Dermis microvascular lymphatic vessel endothelial cell (primary cell): ENCODE measurements around the gene HDAC10. TPM values are rescaled to one million over a fixed set of nuclear protein-coding genes. Genes with fewer than 3 reads are reported as not detected.

Experiments
- DNase-seq, 2 donors: peaks; one replicate each; pipeline versions ENCODE4 v3.0.0 to v3.0.0-alpha.2; 2010; ENCODE audit warnings: low read depth in 2 of 2
- total RNA-seq: library from RNA; depleted of rRNA; stranded (reverse); fragments of >200 nt; gene quantifications from 2 replicates; pipeline ENCODE4 v1.2.1, GENCODE V29; 2014

The HDAC10 gene
- total RNA-seq, 1 donor from 2014 or later: 9.4 TPM

DNA sequence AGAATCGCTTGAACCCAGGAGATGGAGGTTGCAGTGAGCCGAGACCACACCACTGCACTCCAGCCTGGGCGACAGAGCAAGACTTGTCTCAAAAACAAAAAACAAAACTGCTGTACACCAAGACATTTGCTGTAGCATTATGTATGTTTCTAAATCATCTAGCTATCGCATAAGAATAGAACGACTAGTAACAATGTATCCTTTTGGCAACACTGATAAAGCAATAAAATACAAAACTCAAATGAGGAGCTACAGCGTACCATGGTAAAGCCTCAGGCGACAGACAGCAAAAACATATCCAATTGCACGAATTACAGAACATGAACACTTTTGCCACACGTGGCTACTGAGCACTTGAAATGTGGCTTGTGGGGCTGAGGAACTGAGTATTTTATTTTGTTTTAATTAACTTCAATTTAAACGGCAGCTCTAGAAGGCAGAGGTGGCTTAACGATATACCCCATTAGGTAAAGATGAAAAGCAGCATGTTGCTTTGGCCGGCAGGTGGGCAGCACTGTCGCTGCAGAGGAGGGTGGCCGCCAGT lies 8.6 kb downstream of the HDAC10 start:
- no peak for DNase-seq

GRCh38 chr22:50238755-50239154 lies 12.3 kb downstream of the HDAC10 start:
- peak in 1 of 2 donors; percentile 19 for DNase-seq

GRCh38 chr22:50236731-50237409 lies 14.2 kb downstream of the HDAC10 start:
- DNase-seq: peak in 1 of 2 donors; percentile 39

- no peak for DNase-seq
Observed at GRCh38 chr22:50233223-50233622, 17.8 kb downstream of the HDAC10 start.

DNA sequence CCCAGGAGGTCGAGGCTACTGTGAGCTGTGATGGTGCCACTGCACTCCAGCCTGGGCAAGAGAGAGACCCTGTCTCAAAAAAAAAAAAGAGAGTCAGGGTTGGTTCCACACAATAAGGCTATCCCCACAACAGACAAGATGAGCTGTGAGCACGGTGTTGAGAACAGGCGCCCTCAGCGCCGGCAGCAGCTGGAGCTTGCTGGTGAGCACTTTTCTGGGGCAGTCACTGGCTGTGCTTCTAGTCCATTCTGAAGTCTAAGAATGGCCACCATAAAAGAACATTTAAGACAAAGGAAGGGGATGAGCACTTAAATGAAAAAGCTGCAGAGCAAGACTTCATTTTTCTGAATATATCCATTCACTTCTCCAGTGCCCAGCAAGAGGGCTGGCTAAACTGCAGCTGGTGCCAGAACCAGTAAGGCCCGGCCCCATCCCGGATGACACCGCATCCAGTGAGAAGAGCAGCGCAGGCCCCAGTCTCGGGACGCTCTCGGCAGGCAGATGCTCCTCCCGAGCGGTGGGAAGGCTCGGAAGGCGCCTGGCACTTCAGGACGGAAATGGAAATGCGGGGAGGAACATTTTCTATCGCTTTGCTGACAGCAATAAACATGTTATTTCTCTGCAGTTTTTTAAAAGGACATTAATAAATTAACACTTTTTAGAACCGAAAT lies 18.4 kb downstream of the HDAC10 start:
- DNase-seq: no peak

- DNase-seq: no peak
Observed at GRCh38 chr22:50229370-50229769, 21.7 kb downstream of the HDAC10 start.

DNA sequence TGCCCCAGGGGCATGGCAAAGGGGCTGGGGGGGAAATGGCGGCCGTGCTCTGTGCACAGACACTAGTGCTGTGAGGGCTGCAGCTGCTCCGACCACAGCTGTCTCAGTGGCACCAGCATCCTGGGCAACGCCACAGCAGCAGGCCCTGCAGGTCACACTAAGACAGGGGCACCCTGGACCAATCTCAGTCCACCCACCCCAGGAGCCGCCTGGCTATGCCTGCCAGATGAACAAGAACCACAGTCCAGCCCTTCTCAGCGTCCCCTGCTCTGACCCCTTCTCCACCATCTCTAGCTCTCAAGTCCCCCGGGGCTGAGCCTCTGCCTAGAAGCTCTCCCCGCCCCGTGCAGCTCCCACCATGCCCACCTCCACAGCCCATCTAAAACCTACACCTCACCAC lies 22.7 kb downstream of the HDAC10 start:
- no peak for DNase-seq

- DNase-seq: no peak
Observed at GRCh38 chr22:50227579-50228215, 23.4 kb downstream of the HDAC10 start.

DNA sequence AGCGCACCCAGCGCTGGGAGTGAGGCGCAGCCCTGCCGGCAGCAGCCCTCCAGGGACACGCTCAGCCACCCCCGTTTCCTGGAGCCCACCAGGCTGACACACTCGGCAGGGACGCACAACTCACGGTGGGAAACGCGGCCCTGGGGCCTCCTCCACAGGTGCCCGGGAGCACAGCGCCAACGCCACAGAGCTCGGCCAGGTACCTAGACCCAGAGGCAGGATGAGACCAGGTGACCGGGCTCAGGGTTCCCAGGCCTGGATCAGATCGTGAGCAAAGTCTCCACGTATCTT lies 24.2 kb downstream of the HDAC10 start:
- DNase-seq: no peak

- no peak for DNase-seq
Observed at GRCh38 chr22:50226063-50226874, 24.8 kb downstream of the HDAC10 start.

DNA sequence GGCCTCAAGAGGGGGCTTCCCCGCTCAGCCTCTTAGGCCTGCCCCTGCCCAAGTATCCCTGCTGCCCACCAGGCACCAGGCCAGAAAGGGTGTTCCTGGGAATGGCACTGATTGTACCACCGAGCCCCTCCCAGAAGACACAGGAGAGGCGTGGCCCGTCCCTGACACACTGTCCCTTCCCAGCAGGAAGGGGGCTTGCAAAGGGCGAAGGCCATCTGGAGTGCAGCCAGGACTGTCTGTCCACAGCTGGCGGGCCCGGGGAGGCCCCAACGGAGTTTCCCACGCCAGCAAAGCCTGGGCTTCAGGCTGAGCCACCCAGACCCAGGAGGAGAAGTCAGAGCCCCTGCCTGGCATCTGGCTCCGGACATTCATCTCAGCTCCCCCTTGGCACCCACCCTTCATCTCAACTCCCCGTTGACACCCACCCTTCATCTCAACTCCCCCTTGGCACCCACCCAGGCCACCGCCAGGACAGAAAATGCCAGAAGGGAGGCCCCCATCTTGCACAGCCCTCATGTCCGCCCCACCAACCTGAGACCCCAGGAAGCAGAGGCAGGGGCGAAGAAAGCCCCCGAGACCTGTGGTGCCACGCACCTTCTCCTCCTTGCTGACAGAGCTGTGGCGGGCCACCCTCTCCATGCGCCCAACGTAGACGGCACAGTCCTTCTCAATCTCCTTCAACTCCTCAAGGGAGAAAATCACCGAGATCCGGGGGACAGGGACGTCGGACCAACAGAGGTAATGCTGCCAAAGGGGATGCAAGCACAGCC lies 25.7 kb downstream of the HDAC10 start:
- no peak for DNase-seq

GRCh38 chr22:50224071-50224470 lies 27.0 kb downstream of the HDAC10 start:
- no peak for DNase-seq

GRCh38 chr22:50222508-50222907 lies 28.6 kb downstream of the HDAC10 start:
- DNase-seq: no peak

GRCh38 chr22:50221410-50222300 lies 29.4 kb downstream of the HDAC10 start:
- no peak for DNase-seq

DNA sequence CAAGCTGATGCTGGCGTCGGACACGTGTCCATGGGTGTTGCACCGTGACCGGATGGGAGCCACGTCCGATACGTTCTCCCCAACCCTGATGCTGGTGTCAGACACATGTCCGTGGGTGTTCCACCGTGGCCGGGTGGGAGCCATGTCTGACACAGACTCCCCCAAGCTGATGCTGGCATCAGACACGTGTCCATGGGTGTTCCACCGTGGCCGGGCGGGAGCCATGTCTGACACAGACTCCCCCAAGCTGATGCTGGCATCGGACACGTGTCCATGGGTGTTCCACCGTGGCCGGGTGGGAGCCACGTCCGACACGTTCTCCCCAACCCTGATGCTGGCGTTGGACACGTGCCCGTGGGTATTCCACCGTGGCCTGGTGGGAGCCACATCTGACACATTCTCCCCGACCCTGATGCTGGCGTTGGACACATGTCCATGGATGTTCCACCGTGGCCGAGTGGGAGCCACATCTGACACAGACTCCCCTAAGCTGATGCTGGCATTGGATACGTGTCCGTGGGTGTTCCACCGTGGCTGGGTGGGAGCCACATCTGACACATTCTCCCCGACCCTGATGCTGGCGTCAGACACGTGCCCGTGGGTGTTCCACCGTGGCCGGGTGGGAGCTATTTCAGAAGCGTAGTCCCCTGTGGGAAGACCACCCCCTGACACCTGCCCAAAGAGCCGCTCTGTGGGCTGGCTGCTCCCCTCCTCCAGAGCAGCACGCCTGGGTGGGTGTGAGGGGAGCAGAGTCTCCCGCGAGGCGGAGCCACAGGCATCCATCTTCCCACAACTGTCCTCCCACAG lies 30.3 kb downstream of the HDAC10 start:
- no peak for DNase-seq

DNA sequence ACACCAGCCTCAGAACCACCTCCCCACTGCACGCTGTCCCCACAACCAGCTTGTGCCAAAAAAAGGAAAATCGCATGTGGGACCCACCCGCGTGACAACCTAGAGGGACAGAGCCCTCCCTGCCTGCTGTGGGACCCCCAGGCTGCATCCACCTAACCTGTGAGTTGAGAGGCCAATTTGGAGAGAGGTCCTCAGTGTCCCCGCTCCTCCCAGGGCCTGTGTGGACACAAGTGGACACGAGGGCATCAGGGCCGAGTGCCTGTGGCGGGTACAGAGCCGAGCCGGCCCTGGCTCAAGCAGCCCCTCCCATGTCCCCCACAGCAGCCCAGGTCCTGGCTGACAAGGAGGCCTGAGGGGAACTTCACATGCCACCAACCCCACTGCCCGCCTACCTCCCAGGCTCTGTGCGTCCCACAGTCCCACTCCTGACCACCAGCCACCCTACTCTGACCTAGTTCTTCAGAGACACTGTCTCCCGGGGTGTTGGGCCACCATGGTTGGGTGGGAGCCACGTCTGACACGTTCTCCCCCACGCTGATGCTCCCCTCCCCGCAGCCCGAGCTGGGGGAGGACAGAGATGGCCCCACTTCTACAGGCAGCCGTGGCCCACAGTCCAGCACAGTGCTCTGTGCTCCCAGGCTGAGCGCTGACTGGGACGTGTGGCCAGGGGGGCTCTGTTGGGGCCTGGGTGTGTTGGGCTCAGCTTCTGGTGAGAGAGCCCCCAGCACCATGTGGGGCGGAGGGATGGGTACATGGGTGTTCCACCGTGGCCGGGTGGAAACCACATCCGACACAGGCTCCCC lies 31.1 kb downstream of the HDAC10 start:
- DNase-seq: no peak

GRCh38 chr22:50218996-50219727 lies 31.9 kb downstream of the HDAC10 start:
- DNase-seq: peak; percentile 74 to 78
